ENCODE data around the gene TADA2B. TPM values are rescaled to one million over a fixed set of nuclear protein-coding genes. Genes with fewer than 3 reads are reported as not detected.
A peak's percentile ranks its signal among the peaks of the same experiment; 100 is the strongest.

The TADA2B gene
- total and polyA plus RNA-seq, 10 of the 15 experiments (the other 5 are each of a cell fraction or from before 2014, with no cell fraction given) = 0.66 to 12.0 (median 5.6) TPM

GRCh38 chr4:7046971-7047370 lies 3.8 kb downstream of the TADA2B start:
- CTCF ChIA-PET = interaction anchor here (0.9 to 9.1 kb wide), 3 partner anchors 12 to 136 kb away, joined by 5 to 210 read pairs (median 12); partner anchors contain the start of gene GRPEL1
- peaks cover 10% of the 10 kb centered on the region; the same call in 1 of the 2 replicates for H4K20me1 ChIP-seq (ENCODE audit: control insufficient read depth, insufficient read depth)
- POLR2A ChIA-PET = interaction anchor here (1.3 to 7.2 kb wide), 2 partner anchors 20 to 60 kb away, joined by 3 to 88 read pairs; partner anchors contain the start of gene GRPEL1

More at GRCh38 chr4:7046971-7047370, 3.8 kb downstream of the TADA2B start:
- ChIA-PET RAD21 (ENCODE audit: unreplicated experiment) (interaction anchor here (1.2 to 4.7 kb wide), 2 partner anchors 11 to 22 kb away, joined by 6 to 87 read pairs; partner anchors contain the start of gene GRPEL1), SMC1A (ENCODE audit: uncharacterized antibody, unreplicated experiment) (interaction anchor here (5.6 kb wide), 1 partner anchor 21 kb away, joined by 79 read pairs; the partner anchor contains the start of gene GRPEL1)
- H3K9me3 ChIP-seq (replicated peaks; ENCODE audit: control insufficient read depth, insufficient read depth, low read length) = no peaks in the 10 kb centered on the region
- intact Hi-C loops (cut with micrococcal nuclease; ENCODE audit: unreplicated experiment) = loop anchor here (5.0 kb wide), 1 partner anchor 140 kb away; the partner anchor contains the start of gene TBC1D14
- no peak overlapping the region for H3K9ac ChIP-seq (ENCODE audit: control insufficient read depth, insufficient read depth, low read length)
- H2AFZ ChIP-seq (ENCODE audit: control insufficient read depth, low read depth, low read length) = no peak overlapping the region
- in situ Hi-C loops (cut with MboI) = no loop called here
- peaks cover 49% of the 10 kb centered on the region for H3K79me2 ChIP-seq (ENCODE audit: control insufficient read depth, insufficient read depth, low read length)
- DNase-seq (ENCODE audit: low read depth, low spot score) = no peak
- H3K27me3 ChIP-seq (replicated peaks in 1 of 2; ENCODE audit: control insufficient read depth in 2 of 2, insufficient read depth in 2 of 2, low read length in 1 of 2) = no peaks in the 10 kb centered on the region
- TF ChIP-seq RELA (IDR thresholded peaks at IDR 0.05; ENCODE audit: borderline replicate concordance, partially characterized antibody) = no peak
- no peak for TF ChIP-seq TCF7 (IDR thresholded peaks at IDR 0.05; ENCODE audit: borderline replicate concordance)
- TF ChIP-seq SUZ12 (IDR thresholded peaks at IDR 0.05; ENCODE audit: unreplicated experiment) = no peak
- TF ChIP-seq LARP7 (IDR thresholded peaks at IDR 0.05) = no peak
- TF ChIP-seq FOS (IDR thresholded peaks at IDR 0.05; ENCODE audit: borderline replicate concordance, extremely low read depth, insufficient read length) = no peak
- no peak for TF ChIP-seq IRF5 (IDR thresholded peaks at IDR 0.05; ENCODE audit: borderline replicate concordance)
- no peak for TF ChIP-seq IRF4 (IDR thresholded peaks at IDR 0.05; ENCODE audit: low read depth, low read length)
- TF ChIP-seq YY1 (IDR thresholded peaks at IDR 0.05; ENCODE audit: low read depth, low read length) = no peak
- TF ChIP-seq CBX3 (IDR thresholded peaks at IDR 0.05; ENCODE audit: borderline replicate concordance, low read depth) = no peak
- TF ChIP-seq CUX1 (IDR thresholded peaks at IDR 0.05; ENCODE audit: insufficient replicate concordance, low read depth, low read length) = no peak
- no peak for TF ChIP-seq SMAD5 (IDR thresholded peaks at IDR 0.05; ENCODE audit: low read depth)
- TF ChIP-seq MAX (IDR thresholded peaks at IDR 0.05; ENCODE audit: low read depth, low read length) = no peak
- TF ChIP-seq ZZZ3 (IDR thresholded peaks at IDR 0.05; ENCODE audit: control insufficient read depth, insufficient read length, low read depth) = no peak
- TF ChIP-seq MEF2A (IDR thresholded peaks at IDR 0.05; ENCODE audit: insufficient read depth, low read depth, low read length) = no peak
- no peak for TF ChIP-seq RB1 (IDR thresholded peaks at IDR 0.05; ENCODE audit: borderline replicate concordance)
- no peak for TF ChIP-seq CHD4 (IDR thresholded peaks at IDR 0.05)
- no peak for FAIRE-seq
- peaks cover 0 to 2% of the 10 kb centered on the region in 2 experiments; a peak in 2 of 4 replicates for H3K36me3 ChIP-seq (ENCODE audit: control insufficient read depth in 2 of 2, insufficient read depth in 2 of 2, low read length in 1 of 2)
- H3K4me3 ChIP-seq = no peak overlapping the region; the same call in 1 of the 2 replicates
- peak overlapping the region; percentile 98 for H3K4me2 ChIP-seq (ENCODE audit: control insufficient read depth, insufficient read depth)
- H3K27ac ChIP-seq (ENCODE audit: control insufficient read depth, insufficient read depth) = no peak overlapping the region
- H3K4me1 ChIP-seq (ENCODE audit: control insufficient read depth, insufficient read depth, low read length) = peaks cover 25% of the 10 kb centered on the region
- BruUV-seq (replicated peaks) = no TSS peak
- 92% methylated on average over 9 of the region's 9 CpGs for WGBS (ENCODE audit: insufficient coverage, insufficient replicate concordance, low lambda C conversion rate, missing lambda C conversion rate)
- ATAC-seq = no peak

All from GM12878 (cell line).